PC-9 (cell line): ENCODE measurements around the gene KIFAP3.

Experiments used
- EZH2 ChIP-seq: fragments of 200-600 bp; sonication (generic); IDR thresholded peaks from 2 replicates; pipeline ENCODE4 v1.8.0; 2017; ENCODE audit warnings: antibody characterized with exemption, low read depth
- TF ChIP-seq, protein P1 (sequence below): fragments of 200-600 bp; sonication (generic); conservative IDR thresholded peaks from 2 replicates; pipeline ENCODE4 v1.6.1; 2017; ENCODE audit warnings: mixed run types, antibody characterized with exemption, mild to moderate bottlenecking, moderate library complexity

DNA sequence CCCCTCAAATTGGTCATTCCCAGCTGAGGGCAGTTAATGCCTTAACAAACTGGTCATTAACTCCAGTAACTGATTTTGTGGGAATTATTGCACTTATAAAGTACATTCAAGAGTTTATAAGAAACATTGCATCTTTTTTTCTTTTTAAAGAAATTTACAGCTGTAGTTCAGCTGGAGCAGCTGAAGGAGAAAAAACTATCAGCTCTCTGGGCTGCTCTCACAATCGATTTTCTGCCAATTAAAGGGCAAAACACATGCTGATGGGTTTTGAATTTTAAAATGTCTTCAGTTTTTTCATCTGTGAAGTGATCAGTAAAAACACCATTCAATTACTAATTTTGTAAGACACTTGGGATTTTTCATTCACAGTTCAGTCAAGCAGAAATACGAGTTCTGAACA is 74.7 kb downstream of the KIFAP3 start:
- TF ChIP-seq, protein P1, sequence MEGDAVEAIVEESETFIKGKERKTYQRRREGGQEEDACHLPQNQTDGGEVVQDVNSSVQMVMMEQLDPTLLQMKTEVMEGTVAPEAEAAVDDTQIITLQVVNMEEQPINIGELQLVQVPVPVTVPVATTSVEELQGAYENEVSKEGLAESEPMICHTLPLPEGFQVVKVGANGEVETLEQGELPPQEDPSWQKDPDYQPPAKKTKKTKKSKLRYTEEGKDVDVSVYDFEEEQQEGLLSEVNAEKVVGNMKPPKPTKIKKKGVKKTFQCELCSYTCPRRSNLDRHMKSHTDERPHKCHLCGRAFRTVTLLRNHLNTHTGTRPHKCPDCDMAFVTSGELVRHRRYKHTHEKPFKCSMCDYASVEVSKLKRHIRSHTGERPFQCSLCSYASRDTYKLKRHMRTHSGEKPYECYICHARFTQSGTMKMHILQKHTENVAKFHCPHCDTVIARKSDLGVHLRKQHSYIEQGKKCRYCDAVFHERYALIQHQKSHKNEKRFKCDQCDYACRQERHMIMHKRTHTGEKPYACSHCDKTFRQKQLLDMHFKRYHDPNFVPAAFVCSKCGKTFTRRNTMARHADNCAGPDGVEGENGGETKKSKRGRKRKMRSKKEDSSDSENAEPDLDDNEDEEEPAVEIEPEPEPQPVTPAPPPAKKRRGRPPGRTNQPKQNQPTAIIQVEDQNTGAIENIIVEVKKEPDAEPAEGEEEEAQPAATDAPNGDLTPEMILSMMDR = no peak
- TF ChIP-seq EZH2 = no peak
